DND-41 (cell line): ENCODE results near the gene GSG1L.

Source experiments
- EZH2 ChIP-seq: IDR thresholded peaks from 3 replicates; pipeline ENCODE4 v1.6.1; 2012; ENCODE audit warnings: borderline replicate concordance, low read depth, mild to moderate bottlenecking, moderate library complexity, low read length, inconsistent platforms; ENCODE audit not compliant: severe bottlenecking
- TF ChIP-seq, protein P1 (sequence below): IDR thresholded peaks from 2 replicates; pipeline ENCODE4 v1.5.1; 2012; ENCODE audit warnings: borderline replicate concordance, low read length, moderate library complexity, mild to moderate bottlenecking; ENCODE audit not compliant: poor library complexity, severe bottlenecking; ENCODE audit errors: extremely low read depth

DNA sequence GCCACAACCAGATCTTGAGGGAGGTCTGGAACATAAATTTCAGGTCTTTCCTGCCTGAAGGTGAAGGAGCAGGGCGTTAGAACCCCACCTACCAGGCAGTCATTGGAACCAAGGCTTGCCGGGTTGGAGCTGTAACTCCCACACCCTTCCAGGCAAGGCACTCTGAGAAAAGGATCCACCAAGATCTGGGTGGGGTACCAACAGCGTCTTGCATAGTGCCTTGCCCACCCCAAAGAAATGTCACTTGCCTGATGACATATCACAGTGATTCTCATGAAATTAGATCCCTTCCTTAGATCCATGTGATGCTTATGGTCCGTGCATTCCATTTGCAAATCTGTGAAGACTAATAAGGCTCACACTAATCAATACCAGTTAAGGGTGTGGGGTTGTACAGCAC, 312.3 kb downstream of the GSG1L start:
- TF ChIP-seq, protein P1, sequence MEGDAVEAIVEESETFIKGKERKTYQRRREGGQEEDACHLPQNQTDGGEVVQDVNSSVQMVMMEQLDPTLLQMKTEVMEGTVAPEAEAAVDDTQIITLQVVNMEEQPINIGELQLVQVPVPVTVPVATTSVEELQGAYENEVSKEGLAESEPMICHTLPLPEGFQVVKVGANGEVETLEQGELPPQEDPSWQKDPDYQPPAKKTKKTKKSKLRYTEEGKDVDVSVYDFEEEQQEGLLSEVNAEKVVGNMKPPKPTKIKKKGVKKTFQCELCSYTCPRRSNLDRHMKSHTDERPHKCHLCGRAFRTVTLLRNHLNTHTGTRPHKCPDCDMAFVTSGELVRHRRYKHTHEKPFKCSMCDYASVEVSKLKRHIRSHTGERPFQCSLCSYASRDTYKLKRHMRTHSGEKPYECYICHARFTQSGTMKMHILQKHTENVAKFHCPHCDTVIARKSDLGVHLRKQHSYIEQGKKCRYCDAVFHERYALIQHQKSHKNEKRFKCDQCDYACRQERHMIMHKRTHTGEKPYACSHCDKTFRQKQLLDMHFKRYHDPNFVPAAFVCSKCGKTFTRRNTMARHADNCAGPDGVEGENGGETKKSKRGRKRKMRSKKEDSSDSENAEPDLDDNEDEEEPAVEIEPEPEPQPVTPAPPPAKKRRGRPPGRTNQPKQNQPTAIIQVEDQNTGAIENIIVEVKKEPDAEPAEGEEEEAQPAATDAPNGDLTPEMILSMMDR = no peak
- TF ChIP-seq EZH2 = no peak
